A204.1 (cell line): ENCODE results near the gene TMEM139.

Experiments
- FAIRE-seq: peaks from 2 replicates; lab custom pipeline; 2012; peaks lifted over from hg19 to GRCh38; lab: Jason Lieb, UNC

TMEM139 gene

GRCh38 chr7:143284591-143285469 is at the start of gene TMEM139:
Gene TMEM139, plus strand, starts transcription at chr7:143284958. Its CDS starts 1,000 bp downstream, at chr7:143285958.
- no peak for FAIRE-seq

- no peak for FAIRE-seq
These were observed 49.2 kb upstream of the TMEM139 start for GRCh38 chr7:143235561-143235960.

GRCh38 chr7:143236408-143236990 is 48.3 kb upstream of the TMEM139 start:
- no peak for FAIRE-seq

- no peak for FAIRE-seq
These were observed 47.4 kb upstream of the TMEM139 start for GRCh38 chr7:143237366-143237765.

GRCh38 chr7:143238289-143238980 is 46.3 kb upstream of the TMEM139 start:
- FAIRE-seq = no peak

GRCh38 chr7:143239813-143240212 is 44.9 kb upstream of the TMEM139 start:
- FAIRE-seq = no peak

- peak; percentile 90 for FAIRE-seq
These were observed 44.2 kb upstream of the TMEM139 start for GRCh38 chr7:143240291-143241168.

GRCh38 chr7:143242306-143242705 is 42.5 kb upstream of the TMEM139 start:
- no peak for FAIRE-seq

- FAIRE-seq = no peak
These were observed 41.6 kb upstream of the TMEM139 start for GRCh38 chr7:143243111-143243510.

- FAIRE-seq = no peak
These were observed 41.1 kb upstream of the TMEM139 start for GRCh38 chr7:143243614-143244013.

- FAIRE-seq = no peak
These were observed 40.4 kb upstream of the TMEM139 start for GRCh38 chr7:143244321-143244720.

- FAIRE-seq = no peak
These were observed 39.6 kb upstream of the TMEM139 start for GRCh38 chr7:143245123-143245522.

- FAIRE-seq = no peak
These were observed 37.4 kb upstream of the TMEM139 start for GRCh38 chr7:143247372-143247771.

- no peak for FAIRE-seq
These were observed 35.9 kb upstream of the TMEM139 start for GRCh38 chr7:143248761-143249354.

- FAIRE-seq = no peak
These were observed 34.6 kb upstream of the TMEM139 start for GRCh38 chr7:143250199-143250598.

GRCh38 chr7:143250822-143251221 is 33.9 kb upstream of the TMEM139 start:
- FAIRE-seq = peak; percentile 11

- no peak for FAIRE-seq
These were observed 32.8 kb upstream of the TMEM139 start for GRCh38 chr7:143252006-143252405.

GRCh38 chr7:143255564-143255963 is 29.2 kb upstream of the TMEM139 start:
- FAIRE-seq = no peak

GRCh38 chr7:143256325-143256724 is 28.4 kb upstream of the TMEM139 start:
- FAIRE-seq = no peak

GRCh38 chr7:143256932-143257331 is 27.8 kb upstream of the TMEM139 start:
- no peak for FAIRE-seq

- no peak for FAIRE-seq
These were observed 27.3 kb upstream of the TMEM139 start for GRCh38 chr7:143257501-143257900.

GRCh38 chr7:143258831-143259230 is 25.9 kb upstream of the TMEM139 start:
- no peak for FAIRE-seq
